ENCODE results near the gene PRKAG2. TPM values are rescaled to one million over a fixed set of nuclear protein-coding genes. Genes with fewer than 3 reads are reported as not detected.

The PRKAG2 gene
- total and polyA plus RNA-seq, 4 donors: 17.5 to 33.3 (median 23.9) TPM

GRCh38 chr7:151905766-151906165 lies 28.9 kb upstream of the PRKAG2 start:
- DNase-seq: no peak
- Histone ChIP-seq H3K9me3 (ENCODE audit: control insufficient read depth in 4 of 4, insufficient read depth in 3 of 4, low read length in 3 of 4) (peaks cover 0 to 4% (median 0%) of the 10 kb centered on the region in 4 donors), H3K27ac (ENCODE audit: low read depth in 1 of 2, low read length in 1 of 2) (no peak overlapping the region), H3K36me3 (ENCODE audit: control insufficient read depth in 4 of 4, insufficient read depth in 4 of 4, low read length in 4 of 4) (no peaks in the 10 kb centered on the region), H3K4me3 (no peak overlapping the region), H3K27me3 (ENCODE audit: control insufficient read depth in 3 of 3, insufficient read depth in 3 of 3, low read length in 2 of 3) (no peaks in the 10 kb centered on the region), H3K4me1 (ENCODE audit: control insufficient read depth in 5 of 5, insufficient read depth in 5 of 5, low read length in 5 of 5) (no peaks in the 10 kb centered on the region), H3K9ac (ENCODE audit: insufficient read depth in 1 of 2, low read length in 2 of 2) (no peak overlapping the region)
- no peak for TF ChIP-seq CTCF (IDR thresholded peaks at IDR 0.05; ENCODE audit: control extremely low read depth, extremely low read depth)
- 28 to 41% methylated on average over 5 of the region's 5 CpGs for WGBS, 2 donors
- ATAC-seq (ENCODE audit: insufficient read depth, low FRiP score): no peak

- TF ChIP-seq CTCF (IDR thresholded peaks at IDR 0.05; ENCODE audit: control extremely low read depth, extremely low read depth): no peak
- Histone ChIP-seq H3K36me3 (ENCODE audit: control insufficient read depth in 4 of 4, insufficient read depth in 4 of 4, low read length in 4 of 4) (no peaks in the 10 kb centered on the region), H3K9me3 (ENCODE audit: control insufficient read depth in 4 of 4, insufficient read depth in 3 of 4, low read length in 3 of 4) (peaks cover 0 to 4% (median 0%) of the 10 kb centered on the region in 4 donors), H3K27ac (ENCODE audit: low read depth in 1 of 2, low read length in 1 of 2) (no peak overlapping the region), H3K27me3 (ENCODE audit: control insufficient read depth in 3 of 3, insufficient read depth in 3 of 3, low read length in 2 of 3) (peaks cover 0 to 3% (median 0%) of the 10 kb centered on the region in 3 donors), H3K4me1 (ENCODE audit: control insufficient read depth in 5 of 5, insufficient read depth in 5 of 5, low read length in 5 of 5) (no peaks in the 10 kb centered on the region), H3K4me3 (no peak overlapping the region), H3K9ac (ENCODE audit: insufficient read depth in 1 of 2, low read length in 2 of 2) (no peak overlapping the region)
- 67 to 68% methylated on average over 9 of the region's 9 CpGs for WGBS, 2 donors
- ATAC-seq (ENCODE audit: insufficient read depth, low FRiP score) (no peak), DNase-seq (no peak)
Measured at GRCh38 chr7:151905353-151905752, 28.4 kb upstream of the PRKAG2 start.

GRCh38 chr7:151904270-151904669 lies 27.4 kb upstream of the PRKAG2 start:
- no peak for DNase-seq
- WGBS, 2 donors: 89% methylated on average over 7 of the region's 7 CpGs
- no peak for TF ChIP-seq CTCF (IDR thresholded peaks at IDR 0.05; ENCODE audit: control extremely low read depth, extremely low read depth)
- H3K9ac ChIP-seq (ENCODE audit: insufficient read depth in 1 of 2, low read length in 2 of 2): no peak overlapping the region
- H3K4me3 ChIP-seq: no peak overlapping the region
- peaks cover 0 to 4% (median 0%) of the 10 kb centered on the region in 4 donors for H3K9me3 ChIP-seq (ENCODE audit: control insufficient read depth in 4 of 4, insufficient read depth in 3 of 4, low read length in 3 of 4)
- H3K27me3 ChIP-seq (ENCODE audit: control insufficient read depth in 3 of 3, insufficient read depth in 3 of 3, low read length in 2 of 3): peaks cover 0 to 3% (median 0%) of the 10 kb centered on the region in 3 donors
- H3K4me1 ChIP-seq (ENCODE audit: control insufficient read depth in 5 of 5, insufficient read depth in 5 of 5, low read length in 5 of 5): no peaks in the 10 kb centered on the region
- no peak overlapping the region for H3K27ac ChIP-seq (ENCODE audit: low read depth in 1 of 2, low read length in 1 of 2)
- no peak for ATAC-seq (ENCODE audit: insufficient read depth, low FRiP score)
- no peaks in the 10 kb centered on the region for H3K36me3 ChIP-seq (ENCODE audit: control insufficient read depth in 4 of 4, insufficient read depth in 4 of 4, low read length in 4 of 4)
